ENCODE data around the gene PTPRB.

DNA sequence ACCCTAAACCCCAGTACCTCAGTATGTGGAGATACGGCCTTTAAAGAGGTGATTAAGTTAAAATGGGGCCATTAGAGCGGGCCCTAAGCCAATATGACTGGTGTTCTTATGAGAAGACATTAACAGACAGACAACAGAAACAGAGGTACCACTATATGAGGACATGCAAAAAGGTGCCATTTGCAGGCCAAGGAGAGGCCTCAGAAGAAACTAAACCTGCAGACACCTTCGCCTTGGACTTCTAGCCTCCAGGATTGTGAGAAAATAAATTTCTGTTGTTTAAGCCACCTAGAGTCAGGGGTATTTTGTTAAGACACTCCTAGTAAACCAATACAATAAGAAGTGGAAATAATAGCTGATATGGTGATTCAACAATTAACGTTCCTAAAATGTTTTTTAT, 32.6 kb downstream of the PTPRB start:
- TF ChIP-seq, protein P1, sequence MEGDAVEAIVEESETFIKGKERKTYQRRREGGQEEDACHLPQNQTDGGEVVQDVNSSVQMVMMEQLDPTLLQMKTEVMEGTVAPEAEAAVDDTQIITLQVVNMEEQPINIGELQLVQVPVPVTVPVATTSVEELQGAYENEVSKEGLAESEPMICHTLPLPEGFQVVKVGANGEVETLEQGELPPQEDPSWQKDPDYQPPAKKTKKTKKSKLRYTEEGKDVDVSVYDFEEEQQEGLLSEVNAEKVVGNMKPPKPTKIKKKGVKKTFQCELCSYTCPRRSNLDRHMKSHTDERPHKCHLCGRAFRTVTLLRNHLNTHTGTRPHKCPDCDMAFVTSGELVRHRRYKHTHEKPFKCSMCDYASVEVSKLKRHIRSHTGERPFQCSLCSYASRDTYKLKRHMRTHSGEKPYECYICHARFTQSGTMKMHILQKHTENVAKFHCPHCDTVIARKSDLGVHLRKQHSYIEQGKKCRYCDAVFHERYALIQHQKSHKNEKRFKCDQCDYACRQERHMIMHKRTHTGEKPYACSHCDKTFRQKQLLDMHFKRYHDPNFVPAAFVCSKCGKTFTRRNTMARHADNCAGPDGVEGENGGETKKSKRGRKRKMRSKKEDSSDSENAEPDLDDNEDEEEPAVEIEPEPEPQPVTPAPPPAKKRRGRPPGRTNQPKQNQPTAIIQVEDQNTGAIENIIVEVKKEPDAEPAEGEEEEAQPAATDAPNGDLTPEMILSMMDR (IDR thresholded peaks at IDR 0.05; ENCODE audit: insufficient read depth, low read length, poor library complexity, severe bottlenecking), result no peak
- TF ChIP-seq EZH2phosphoT487 (conservative IDR thresholded peaks at IDR 0.05; ENCODE audit: low read length), result no peak
